Measurements from ENCODE around the gene TYSND1. TPM values are rescaled to one million over a fixed set of nuclear protein-coding genes. Genes with fewer than 3 reads are reported as not detected.

TYSND1 gene
- total RNA-seq, 1 experiment from 2014 or later = 78.2 TPM

DNA sequence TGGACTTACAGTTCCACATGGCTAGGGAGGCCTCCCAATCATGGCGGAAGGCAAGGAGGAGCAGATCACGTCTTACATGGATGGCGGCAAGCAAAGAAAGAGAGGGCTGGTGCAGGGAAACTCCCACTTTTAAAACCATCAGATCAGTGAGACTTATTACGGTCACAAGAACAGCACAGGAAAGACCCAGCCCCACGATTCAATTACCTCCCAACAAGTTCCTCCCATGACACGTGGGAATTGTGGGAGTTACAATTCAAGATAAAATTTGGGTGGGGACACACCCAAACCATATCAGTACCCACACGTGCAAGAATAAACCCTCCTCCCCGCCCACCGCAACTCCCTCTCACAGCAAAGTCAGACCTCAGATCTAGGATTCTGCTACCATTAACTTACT is 9.4 kb downstream of the TYSND1 start:
- TF ChIP-seq EZH2 (IDR thresholded peaks at IDR 0.05; ENCODE audit: low read length, unreplicated experiment) = no peak
- TF ChIP-seq, protein P1, sequence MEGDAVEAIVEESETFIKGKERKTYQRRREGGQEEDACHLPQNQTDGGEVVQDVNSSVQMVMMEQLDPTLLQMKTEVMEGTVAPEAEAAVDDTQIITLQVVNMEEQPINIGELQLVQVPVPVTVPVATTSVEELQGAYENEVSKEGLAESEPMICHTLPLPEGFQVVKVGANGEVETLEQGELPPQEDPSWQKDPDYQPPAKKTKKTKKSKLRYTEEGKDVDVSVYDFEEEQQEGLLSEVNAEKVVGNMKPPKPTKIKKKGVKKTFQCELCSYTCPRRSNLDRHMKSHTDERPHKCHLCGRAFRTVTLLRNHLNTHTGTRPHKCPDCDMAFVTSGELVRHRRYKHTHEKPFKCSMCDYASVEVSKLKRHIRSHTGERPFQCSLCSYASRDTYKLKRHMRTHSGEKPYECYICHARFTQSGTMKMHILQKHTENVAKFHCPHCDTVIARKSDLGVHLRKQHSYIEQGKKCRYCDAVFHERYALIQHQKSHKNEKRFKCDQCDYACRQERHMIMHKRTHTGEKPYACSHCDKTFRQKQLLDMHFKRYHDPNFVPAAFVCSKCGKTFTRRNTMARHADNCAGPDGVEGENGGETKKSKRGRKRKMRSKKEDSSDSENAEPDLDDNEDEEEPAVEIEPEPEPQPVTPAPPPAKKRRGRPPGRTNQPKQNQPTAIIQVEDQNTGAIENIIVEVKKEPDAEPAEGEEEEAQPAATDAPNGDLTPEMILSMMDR (conservative IDR thresholded peaks at IDR 0.05; ENCODE audit: low read depth, low read length) = no peak
- no peak for TF ChIP-seq EZH2phosphoT487 (IDR thresholded peaks at IDR 0.05; ENCODE audit: borderline replicate concordance, low read length)
- Histone ChIP-seq H3K4me2 (ENCODE audit: low read length) (no peak overlapping the region), H3K79me2 (ENCODE audit: low read length) (peaks cover 9% of the 10 kb centered on the region), H2AFZ (ENCODE audit: low read length) (no peak overlapping the region), H3K36me3 (ENCODE audit: low read depth, low read length) (peaks cover 14% of the 10 kb centered on the region), H4K20me1 (ENCODE audit: low read length) (no peaks in the 10 kb centered on the region), H3K27me3 (ENCODE audit: low read length) (no peaks in the 10 kb centered on the region), H3K9me2 (replicated peaks; ENCODE audit: low read length) (no peaks in the 10 kb centered on the region), H3K4me3 (ENCODE audit: low read length) (no peak overlapping the region), H3K9me3 (ENCODE audit: low read length) (no peaks in the 10 kb centered on the region), H3K27ac (ENCODE audit: low read length) (no peak overlapping the region), H3K4me1 (ENCODE audit: insufficient read depth, low read length) (peaks cover 15% of the 10 kb centered on the region), H3K9ac (ENCODE audit: low read length) (no peak overlapping the region), H3F3A (ENCODE audit: low read length, unreplicated experiment) (no peaks in the 10 kb centered on the region)
- no TSS peak for BruUV-seq (replicated peaks)
- intact Hi-C loops (cut with micrococcal nuclease) = no loop called here
- ATAC-seq (no peak), DNase-seq (no peak)
- CTCF ChIA-PET = interaction anchor here (1.8 kb wide), 1 partner anchor 9 kb away, joined by 9 read pairs; the partner anchor contains the start of gene TYSND1
- POLR2A ChIA-PET (ENCODE audit: unreplicated experiment) = no interaction called here

DNA sequence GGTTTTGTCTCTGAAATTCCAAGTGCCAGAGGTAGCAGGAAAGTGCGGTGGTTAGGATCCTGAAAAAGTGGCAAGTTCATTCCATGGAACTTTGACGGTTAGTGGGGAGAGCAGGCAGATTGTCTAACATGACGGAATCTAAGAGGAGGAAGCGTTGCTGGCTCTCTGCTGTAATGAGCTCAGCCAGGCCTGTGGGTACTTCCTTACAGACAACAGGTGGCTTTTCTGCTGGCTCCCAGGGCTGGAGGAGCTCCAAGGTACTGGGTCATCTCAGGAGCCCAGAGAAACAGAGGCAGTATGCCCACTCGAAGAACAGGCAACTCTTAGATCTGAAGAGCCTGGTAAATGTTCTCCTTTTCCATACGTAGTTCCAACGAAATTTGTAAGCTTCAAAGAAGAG is 10.8 kb downstream of the TYSND1 start:
- Histone ChIP-seq H3K36me3 (ENCODE audit: low read depth, low read length) (peaks cover 9% of the 10 kb centered on the region; the same call in 1 of the 2 replicates), H3K4me2 (ENCODE audit: low read length) (no peak overlapping the region), H4K20me1 (ENCODE audit: low read length) (no peaks in the 10 kb centered on the region), H3K79me2 (ENCODE audit: low read length) (peaks cover 23% of the 10 kb centered on the region), H3K9me2 (replicated peaks; ENCODE audit: low read length) (no peaks in the 10 kb centered on the region), H3K9me3 (ENCODE audit: low read length) (no peaks in the 10 kb centered on the region), H2AFZ (ENCODE audit: low read length) (no peak overlapping the region), H3F3A (ENCODE audit: low read length, unreplicated experiment) (no peaks in the 10 kb centered on the region), H3K27me3 (ENCODE audit: low read length) (no peaks in the 10 kb centered on the region), H3K4me3 (ENCODE audit: low read length) (no peak overlapping the region), H3K27ac (ENCODE audit: low read length) (no peak overlapping the region), H3K9ac (ENCODE audit: low read length) (no peak overlapping the region), H3K4me1 (ENCODE audit: insufficient read depth, low read length) (peaks cover 29% of the 10 kb centered on the region)
- CTCF ChIA-PET = interaction anchor here (1.8 kb wide), 1 partner anchor 11 kb away, joined by 9 read pairs; the partner anchor contains the start of gene TYSND1
- POLR2A ChIA-PET (ENCODE audit: unreplicated experiment) = interaction anchor here (0.6 kb wide), 1 partner anchor 35 kb away, joined by 11 read pairs; no protein-coding TSS in a partner anchor
- intact Hi-C loops (cut with micrococcal nuclease) = no loop called here
- ATAC-seq (no peak), DNase-seq (no peak)
- TF ChIP-seq, protein P1 (conservative IDR thresholded peaks at IDR 0.05; ENCODE audit: low read depth, low read length) = no peak
- TF ChIP-seq EZH2phosphoT487 (IDR thresholded peaks at IDR 0.05; ENCODE audit: borderline replicate concordance, low read length) (no peak), EZH2 (IDR thresholded peaks at IDR 0.05; ENCODE audit: low read length, unreplicated experiment) (no peak)
- no TSS peak for BruUV-seq (replicated peaks)

DNA sequence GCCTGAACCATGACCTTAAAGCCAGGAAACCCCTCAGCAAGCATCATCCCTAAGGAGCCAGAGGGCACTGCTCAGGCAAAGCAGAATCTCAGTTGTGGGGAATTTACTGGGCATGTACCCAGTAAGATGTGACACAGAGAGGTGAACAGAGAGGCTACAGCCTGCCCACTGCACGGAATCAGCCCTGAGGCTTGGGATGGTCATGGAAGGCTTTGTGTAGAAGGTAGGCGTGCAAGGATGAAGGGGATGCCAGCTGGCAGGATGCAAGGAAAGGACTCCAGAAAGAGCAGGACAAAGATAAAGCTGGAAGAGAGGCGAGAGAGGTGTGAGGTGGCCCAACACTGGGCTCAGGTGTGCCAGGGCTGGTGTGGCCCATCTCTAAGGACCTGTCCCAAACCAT is 11.5 kb downstream of the TYSND1 start:
- ATAC-seq = no peak
- Histone ChIP-seq H3K4me3 (ENCODE audit: low read length) (no peak overlapping the region), H3K36me3 (ENCODE audit: low read depth, low read length) (peaks cover 9% of the 10 kb centered on the region; the same call in 1 of the 2 replicates), H3K4me2 (ENCODE audit: low read length) (no peak overlapping the region), H3K9me3 (ENCODE audit: low read length) (no peaks in the 10 kb centered on the region), H2AFZ (ENCODE audit: low read length) (no peak overlapping the region), H3K27me3 (ENCODE audit: low read length) (no peaks in the 10 kb centered on the region), H3K27ac (ENCODE audit: low read length) (no peak overlapping the region), H3F3A (ENCODE audit: low read length, unreplicated experiment) (no peaks in the 10 kb centered on the region), H3K9me2 (replicated peaks; ENCODE audit: low read length) (no peaks in the 10 kb centered on the region), H3K79me2 (ENCODE audit: low read length) (peaks cover 30% of the 10 kb centered on the region), H4K20me1 (ENCODE audit: low read length) (no peaks in the 10 kb centered on the region), H3K9ac (ENCODE audit: low read length) (no peak overlapping the region), H3K4me1 (ENCODE audit: insufficient read depth, low read length) (peaks cover 35% of the 10 kb centered on the region)
- ChIA-PET CTCF (interaction anchor here (0.6 to 1.8 kb wide), 2 partner anchors 11 kb away, joined by 3 to 9 read pairs; partner anchors contain the start of gene TYSND1), POLR2A (ENCODE audit: unreplicated experiment) (no interaction called here)
- TF ChIP-seq EZH2phosphoT487 (IDR thresholded peaks at IDR 0.05; ENCODE audit: borderline replicate concordance, low read length) = no peak
- TF ChIP-seq, protein P1 (conservative IDR thresholded peaks at IDR 0.05; ENCODE audit: low read depth, low read length) = no peak
- TF ChIP-seq EZH2 (IDR thresholded peaks at IDR 0.05; ENCODE audit: low read length, unreplicated experiment) = no peak
- DNase-seq = no peak
- intact Hi-C loops (cut with micrococcal nuclease) = no loop called here
- BruUV-seq (replicated peaks) = no TSS peak

All from PC-3 (cell line).